Testis (tissue), 2 donors: ENCODE data around the gene COG8.

ENCODE experiments used
- CTCF ChIP-seq, 3 experiments: fragments of 450-650 bp in 2 of 3; fragments of 200-600 bp in 1 of 3; sonication (generic) in 1 of 3; IDR thresholded peaks; one replicate each; pipeline ENCODE4 v1.5.1; 2016 to 2019; ENCODE audit warnings: antibody characterized with exemption in 3 of 3, mild to moderate bottlenecking in 2 of 3, moderate library complexity in 1 of 3
- POLR2A ChIP-seq: fragments of 450-650 bp; IDR thresholded peaks from one replicate; pipeline ENCODE4 v1.6.1; 2017; ENCODE audit warnings: antibody characterized with exemption, mild to moderate bottlenecking, moderate library complexity

- TF ChIP-seq CTCF (IDR thresholded peaks at IDR 0.05) (no peak), POLR2A (no peak)
Observed at GRCh38 chr16:69285240-69285639, 54.1 kb downstream of the COG8 start.
